OCI-LY1 (cell line): Measurements from ENCODE around the gene PLIN5.
"Not testable (repeated sequence)": the region's sequence is repeated elsewhere in the genome, so short reads cannot be mapped to it uniquely, and the experiment has no call there.

ENCODE experiments used
- H2AFZ ChIP-seq: fragments of 200-600 bp; sonication (generic), shearing (Covaris generic); 2 replicates; pipeline ENCODE4 v1.6.0; 2014; ENCODE audit warnings: antibody characterized with exemption, mild to moderate bottlenecking, low read length
- H3F3A ChIP-seq: fragments of 200-600 bp; sonication (generic), shearing (Covaris generic); 2 replicates; pipeline ENCODE4 v1.6.0; 2014; ENCODE audit warnings: mild to moderate bottlenecking, antibody characterized with exemption, low read length, moderate library complexity; ENCODE audit not compliant: insufficient read depth
- H3K27ac ChIP-seq: fragments of 200-600 bp; sonication (generic); 2 replicates; pipeline ENCODE4 v1.5.1; 2014; ENCODE audit warnings: low read length, mixed run types, mild to moderate bottlenecking, low read depth; ENCODE audit not compliant: poor library complexity, severe bottlenecking
- H3K27me3 ChIP-seq: fragments of 200-600 bp; sonication (generic); 2 replicates; pipeline ENCODE4 v1.6.0; 2014; ENCODE audit warnings: antibody characterized with exemption, mild to moderate bottlenecking, low read length, moderate library complexity; ENCODE audit not compliant: insufficient read depth
- H3K36me3 ChIP-seq: fragments of 200-600 bp; sonication (generic); 2 replicates; pipeline ENCODE4 v1.6.1; 2014; ENCODE audit warnings: mild to moderate bottlenecking, antibody characterized with exemption, low read length, moderate library complexity, mixed read lengths; ENCODE audit not compliant: insufficient read depth
- H3K4me1 ChIP-seq: fragments of 200-600 bp; sonication (generic); 2 replicates; pipeline ENCODE4 v1.5.1; 2014; ENCODE audit warnings: mild to moderate bottlenecking, low read length, moderate library complexity; ENCODE audit not compliant: insufficient read depth, severe bottlenecking
- H3K4me2 ChIP-seq: fragments of 200-600 bp; sonication (generic), shearing (Covaris generic); 2 replicates; pipeline ENCODE4 v1.6.1; 2014; ENCODE audit warnings: low read length
- H3K4me3 ChIP-seq: fragments of 200-600 bp; sonication (generic); 2 replicates; pipeline ENCODE4 v1.5.1; 2014; ENCODE audit warnings: low read length, low read depth, mild to moderate bottlenecking, mixed read lengths; ENCODE audit not compliant: poor library complexity, severe bottlenecking
- H3K79me2 ChIP-seq: fragments of 200-600 bp; shearing (Covaris generic); 2 replicates; pipeline ENCODE4 v1.6.1; 2016; ENCODE audit warnings: mixed run types, low read length, mixed read lengths; ENCODE audit not compliant: insufficient read depth
- H3K9ac ChIP-seq: fragments of 200-600 bp; sonication (generic), shearing (Covaris generic); 2 replicates; pipeline ENCODE4 v1.6.1; 2014; ENCODE audit warnings: mild to moderate bottlenecking, low read length, mixed read lengths
- H3K9me2 ChIP-seq: fragments of 200-600 bp; sonication (generic), shearing (Covaris generic); 2 replicates; pipeline ENCODE4 v1.6.1; 2014; ENCODE audit warnings: low read depth, mild to moderate bottlenecking, low read length, mixed read lengths
- H3K9me3 ChIP-seq: fragments of 200-600 bp; shearing (Covaris generic); 2 replicates; pipeline ENCODE4 v1.6.1; 2014; ENCODE audit warnings: low read length, mixed read lengths
- H4K20me1 ChIP-seq: fragments of 200-600 bp; sonication (generic), shearing (Covaris generic); 2 replicates; pipeline ENCODE4 v1.6.0; 2016; ENCODE audit warnings: mild to moderate bottlenecking, low read length; ENCODE audit not compliant: insufficient read depth
- EZH2 ChIP-seq: fragments of 200-600 bp; sonication (generic), shearing (Covaris generic); IDR thresholded peaks from 2 replicates; pipeline ENCODE4 v1.8.0; 2017; ENCODE audit warnings: borderline replicate concordance, mixed run types, mild to moderate bottlenecking, antibody characterized with exemption, low read length, moderate library complexity, mixed read lengths
- TF ChIP-seq, protein P1 (sequence below): fragments of 200-600 bp; sonication (generic), shearing (Covaris generic); IDR thresholded peaks from 2 replicates; pipeline ENCODE4 v1.5.1; 2017; ENCODE audit warnings: mild to moderate bottlenecking, antibody characterized with exemption, low read length, moderate library complexity, mixed read lengths

The PLIN5 gene

DNA sequence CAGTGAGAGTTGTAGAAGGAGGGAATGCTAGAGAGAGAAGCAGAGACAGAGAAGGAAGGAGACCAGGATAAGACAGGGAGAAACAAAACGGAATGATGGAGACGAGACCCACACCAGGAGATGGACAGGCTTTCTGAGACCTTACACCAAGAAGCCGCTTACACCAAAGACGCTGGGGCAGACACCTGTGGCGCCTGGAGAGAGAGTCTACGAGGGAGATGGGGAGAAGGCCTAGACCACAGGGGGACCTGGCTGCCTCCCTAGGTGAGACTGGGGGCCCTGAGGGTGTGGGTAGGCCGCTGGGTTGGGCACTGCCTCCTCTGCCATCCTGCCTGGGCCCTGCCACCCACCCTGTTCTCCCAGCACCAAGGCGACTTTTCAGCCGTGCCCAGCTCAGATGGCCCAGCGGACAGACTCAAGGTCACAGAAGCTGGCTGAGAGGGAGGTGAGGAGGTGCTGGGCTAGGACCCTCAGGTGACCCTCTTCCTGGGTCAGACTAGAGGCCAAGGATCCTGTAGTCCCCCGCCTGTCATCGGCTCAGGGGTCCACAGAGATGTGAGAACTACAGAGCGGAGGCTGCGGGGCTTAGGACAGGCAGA is 5.0 kb downstream of the PLIN5 start:
- Histone ChIP-seq H4K20me1 (no peaks in the 10 kb centered on the region), H3K9me3 (no peaks in the 10 kb centered on the region), H3K36me3 (no peaks in the 10 kb centered on the region), H3K4me2 (no peak overlapping the region), H3K4me1 (peaks cover 7% of the 10 kb centered on the region), H2AFZ (no peak overlapping the region), H3K9ac (no peak overlapping the region), H3K27me3 (peaks cover 4% of the 10 kb centered on the region; the same call in 1 of the 2 replicates), H3F3A (no peaks in the 10 kb centered on the region), H3K27ac (no peak overlapping the region), H3K9me2 (no peaks in the 10 kb centered on the region), H3K79me2 (no peaks in the 10 kb centered on the region), H3K4me3 (no peak overlapping the region)
- TF ChIP-seq EZH2 = no peak
- TF ChIP-seq, protein P1, sequence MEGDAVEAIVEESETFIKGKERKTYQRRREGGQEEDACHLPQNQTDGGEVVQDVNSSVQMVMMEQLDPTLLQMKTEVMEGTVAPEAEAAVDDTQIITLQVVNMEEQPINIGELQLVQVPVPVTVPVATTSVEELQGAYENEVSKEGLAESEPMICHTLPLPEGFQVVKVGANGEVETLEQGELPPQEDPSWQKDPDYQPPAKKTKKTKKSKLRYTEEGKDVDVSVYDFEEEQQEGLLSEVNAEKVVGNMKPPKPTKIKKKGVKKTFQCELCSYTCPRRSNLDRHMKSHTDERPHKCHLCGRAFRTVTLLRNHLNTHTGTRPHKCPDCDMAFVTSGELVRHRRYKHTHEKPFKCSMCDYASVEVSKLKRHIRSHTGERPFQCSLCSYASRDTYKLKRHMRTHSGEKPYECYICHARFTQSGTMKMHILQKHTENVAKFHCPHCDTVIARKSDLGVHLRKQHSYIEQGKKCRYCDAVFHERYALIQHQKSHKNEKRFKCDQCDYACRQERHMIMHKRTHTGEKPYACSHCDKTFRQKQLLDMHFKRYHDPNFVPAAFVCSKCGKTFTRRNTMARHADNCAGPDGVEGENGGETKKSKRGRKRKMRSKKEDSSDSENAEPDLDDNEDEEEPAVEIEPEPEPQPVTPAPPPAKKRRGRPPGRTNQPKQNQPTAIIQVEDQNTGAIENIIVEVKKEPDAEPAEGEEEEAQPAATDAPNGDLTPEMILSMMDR = no peak

DNA sequence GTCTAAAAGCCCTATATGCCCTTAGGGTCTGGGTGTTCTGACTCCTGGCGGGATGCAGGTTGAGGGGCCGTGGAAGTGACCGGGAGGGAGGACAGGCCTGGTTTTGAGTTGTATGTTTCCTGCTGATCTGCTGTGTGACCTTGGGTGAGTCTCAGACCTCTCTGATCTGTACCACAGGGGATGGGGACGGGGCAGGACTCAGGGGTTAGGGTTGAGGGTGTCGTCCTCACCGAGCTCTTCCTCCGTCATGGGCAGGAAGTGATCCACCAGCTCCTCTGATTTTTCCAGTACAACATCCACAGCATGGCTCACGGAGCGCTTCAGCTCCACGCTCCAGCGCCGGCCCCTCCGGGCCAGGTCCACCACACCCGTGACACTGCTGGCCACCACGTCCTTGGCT is 6.2 kb downstream of the PLIN5 start:
- no peaks in the 10 kb centered on the region for H3K79me2 ChIP-seq
- no peaks in the 10 kb centered on the region for H3K9me3 ChIP-seq
- H3K9me2 ChIP-seq = no peaks in the 10 kb centered on the region
- no peaks in the 10 kb centered on the region for H4K20me1 ChIP-seq
- TF ChIP-seq EZH2 = no peak
- TF ChIP-seq, protein P1 = no peak
- no peaks in the 10 kb centered on the region for H3F3A ChIP-seq
- no peaks in the 10 kb centered on the region for H3K36me3 ChIP-seq
- peaks cover under 1% of the 10 kb centered on the region; the same call in 1 of the 2 replicates for H3K27me3 ChIP-seq
- no peak overlapping the region for H3K27ac ChIP-seq
- H3K4me2 ChIP-seq = no peak overlapping the region
- no peaks in the 10 kb centered on the region for H3K4me1 ChIP-seq
- no peak overlapping the region for H3K9ac ChIP-seq
- no peak overlapping the region for H3K4me3 ChIP-seq
- no peak overlapping the region for H2AFZ ChIP-seq

DNA sequence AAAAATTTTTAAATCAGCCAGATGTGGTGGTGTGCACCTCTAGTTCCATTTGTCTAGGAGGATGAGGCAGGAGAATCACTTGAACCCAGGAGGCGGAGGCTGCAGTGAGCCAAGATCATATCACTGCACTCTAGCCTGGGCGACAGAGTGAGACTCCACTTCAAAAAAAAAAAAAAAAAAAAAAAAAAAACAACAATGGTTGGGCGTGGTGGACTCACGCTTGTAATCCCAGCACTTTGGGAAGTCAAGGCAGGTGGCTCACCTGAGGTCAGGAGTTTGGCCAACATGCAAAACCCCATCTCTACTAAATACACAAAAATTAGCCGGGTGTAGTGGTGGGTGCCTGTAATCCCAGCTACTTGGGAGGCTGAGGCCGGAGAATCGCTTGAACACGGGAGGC is 7.6 kb downstream of the PLIN5 start:
- not testable (repeated sequence) for H3K36me3 ChIP-seq, H3K79me2 ChIP-seq, H4K20me1 ChIP-seq, H3K4me3 ChIP-seq, H3K4me2 ChIP-seq, H3K4me1 ChIP-seq, H3K27ac ChIP-seq, H3K9ac ChIP-seq, H3K9me3 ChIP-seq, H3F3A ChIP-seq, H3K9me2 ChIP-seq, H2AFZ ChIP-seq, H3K27me3 ChIP-seq

DNA sequence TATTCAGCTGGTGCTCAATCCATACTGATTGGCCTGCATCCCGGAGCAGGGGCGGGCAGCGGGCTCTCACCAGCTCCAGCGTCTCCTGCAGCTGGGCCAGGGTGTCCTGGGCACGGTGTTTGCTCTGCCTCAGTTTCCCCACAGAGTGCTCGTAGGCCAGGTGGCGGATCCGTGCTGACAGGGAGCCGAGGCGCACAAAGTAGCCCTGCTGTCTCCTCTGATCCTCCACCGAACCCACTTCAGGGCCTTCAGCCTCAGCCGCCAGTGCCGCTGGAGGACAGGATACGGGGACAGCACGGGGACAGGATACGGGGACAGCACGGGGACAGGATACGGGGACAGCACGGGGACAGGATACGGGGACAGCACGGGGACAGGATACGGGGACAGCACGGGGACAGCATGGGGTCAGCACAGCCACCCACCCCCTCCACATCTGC is 9.4 kb downstream of the PLIN5 start:
- Histone ChIP-seq H3K27me3 (no peaks in the 10 kb centered on the region; the same call in 1 of the 2 replicates), H3K27ac (no peak overlapping the region), H3K9me2 (no peaks in the 10 kb centered on the region), H3K4me3 (no peak overlapping the region), H3K79me2 (no peaks in the 10 kb centered on the region), H3K4me2 (no peak overlapping the region), H3K36me3 (no peaks in the 10 kb centered on the region), H4K20me1 (no peaks in the 10 kb centered on the region), H3K4me1 (no peaks in the 10 kb centered on the region), H3K9ac (no peak overlapping the region), H3F3A (no peaks in the 10 kb centered on the region), H2AFZ (no peak overlapping the region), H3K9me3 (no peaks in the 10 kb centered on the region)
- TF ChIP-seq, protein P1 = no peak
- no peak for TF ChIP-seq EZH2
